ENCODE data around the gene HECW1.

DNA sequence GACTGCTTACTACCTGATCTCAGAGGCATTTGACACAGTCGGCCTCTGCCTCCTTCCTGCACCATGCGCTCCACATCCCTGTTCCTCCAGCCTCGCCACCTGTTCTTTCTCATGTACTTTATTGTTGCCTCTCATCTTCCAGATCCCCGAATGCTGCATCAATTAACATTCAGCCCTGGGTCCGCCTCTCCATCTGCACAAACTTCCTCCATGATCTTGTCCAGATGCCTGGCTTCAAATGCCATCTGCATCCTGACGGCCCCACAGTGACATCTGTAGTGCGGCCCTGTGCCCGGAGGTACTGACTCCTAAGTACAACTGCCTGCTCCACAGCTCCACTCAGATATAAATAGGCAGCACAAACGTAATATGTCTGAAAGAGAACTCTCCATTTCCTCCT lies 419.3 kb downstream of the HECW1 start:
- TF ChIP-seq CTCF (IDR thresholded peaks at IDR 0.05) = no peak
- TF ChIP-seq EP300 (IDR thresholded peaks at IDR 0.05) = no peak

All from upper lobe of left lung (tissue), 4 donors.